Measurements from ENCODE around the gene PLPPR1. TPM values are rescaled to one million over a fixed set of nuclear protein-coding genes. Genes with fewer than 3 reads are reported as not detected.

PLPPR1 gene
- total RNA-seq, 1 experiment from 2014 or later: 2.4 TPM

DNA sequence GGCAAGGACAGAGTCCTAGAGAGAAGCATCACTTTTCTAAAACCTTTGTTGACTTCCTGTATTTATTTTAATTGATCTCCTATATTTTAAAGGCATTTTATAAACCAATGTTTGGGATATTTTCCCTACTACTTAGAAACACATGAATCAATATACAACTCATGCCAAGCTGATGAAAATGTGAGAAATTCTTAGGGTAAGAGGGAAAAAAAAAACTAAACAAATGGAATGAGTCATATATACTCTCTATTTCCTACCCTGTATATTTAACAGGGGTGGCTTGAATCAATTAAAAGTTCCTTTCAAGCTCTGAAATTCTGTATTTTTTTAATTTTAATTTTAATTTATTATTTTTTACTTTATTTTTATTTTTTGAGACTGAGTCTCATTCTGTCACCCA, 336.7 kb downstream of the PLPPR1 start:
- Histone ChIP-seq H3K4me2 (ENCODE audit: insufficient read depth, insufficient read length, low read length) (no peak overlapping the region), H2BK15ac (ENCODE audit: low read depth, low read length) (no peak overlapping the region), H3K9me3 (ENCODE audit: control insufficient read depth, low read depth, low read length) (no peaks in the 10 kb centered on the region), H3K56ac (ENCODE audit: insufficient read length, low read depth, low read length) (no peak overlapping the region), H3K23ac (ENCODE audit: insufficient read length, low read depth, low read length) (no peak overlapping the region), H3K18ac (ENCODE audit: insufficient read length, low read depth, low read length) (no peak overlapping the region), H3K4ac (ENCODE audit: low read depth, low read length) (no peak overlapping the region), H3T11ph (ENCODE audit: low read length) (no peak overlapping the region), H4K8ac (replicated peaks; ENCODE audit: insufficient read length, low read depth, low read length) (no peak overlapping the region), H3K27me3 (ENCODE audit: insufficient read depth, low read length) (no peaks in the 10 kb centered on the region), H4K5ac (ENCODE audit: insufficient read length, low read depth, low read length) (no peak overlapping the region), H3K79me2 (ENCODE audit: insufficient read depth, low read length) (no peaks in the 10 kb centered on the region), H2BK12ac (ENCODE audit: insufficient read length, low read depth, low read length) (no peak overlapping the region), H2BK5ac (ENCODE audit: insufficient read length, low read length) (no peak overlapping the region), H3K79me1 (ENCODE audit: insufficient read depth, low read depth, low read length, poor library complexity, severe bottlenecking) (no peaks in the 10 kb centered on the region), H2AK5ac (ENCODE audit: insufficient read length, low read length) (no peak overlapping the region), H2BK20ac (ENCODE audit: low read depth, low read length, poor library complexity, severe bottlenecking) (no peak overlapping the region), H3K23me2 (ENCODE audit: insufficient read length, low read depth, low read length, poor library complexity, severe bottlenecking) (no peaks in the 10 kb centered on the region), H4K20me1 (ENCODE audit: control insufficient read depth, insufficient read depth, insufficient read length) (no peaks in the 10 kb centered on the region), H2BK120ac (ENCODE audit: low read depth, low read length, poor library complexity, severe bottlenecking) (no peak overlapping the region), H3K27ac (ENCODE audit: insufficient read length, low read depth, low read length) (no peak overlapping the region), H2AFZ (ENCODE audit: low read length) (no peak overlapping the region), H3K14ac (ENCODE audit: insufficient read depth, low read length) (no peak overlapping the region), H3K9ac (ENCODE audit: extremely low read depth, insufficient read length, low read length) (no peak overlapping the region), H3K4me1 (ENCODE audit: insufficient read depth, low read length) (no peaks in the 10 kb centered on the region), H4K91ac (ENCODE audit: insufficient read length, low read depth, low read length) (no peak overlapping the region)
- Mint-ChIP-seq H3K36me3 (ENCODE audit: insufficient read depth in 1 of 3, low read depth in 3 of 3) (no peaks in the 10 kb centered on the region), H3K27ac (no peak overlapping the region), H3K9me3 (no peaks in the 10 kb centered on the region), H3K4me3 (no peak overlapping the region), H3K4me1 (peaks cover 0 to 3% of the 10 kb centered on the region in 2 experiments; a peak in 2 of 4 replicates), H3K27me3 (ENCODE audit: low read depth) (no peaks in the 10 kb centered on the region)
- DNase-seq: no peak
- TF ChIP-seq, protein P1, sequence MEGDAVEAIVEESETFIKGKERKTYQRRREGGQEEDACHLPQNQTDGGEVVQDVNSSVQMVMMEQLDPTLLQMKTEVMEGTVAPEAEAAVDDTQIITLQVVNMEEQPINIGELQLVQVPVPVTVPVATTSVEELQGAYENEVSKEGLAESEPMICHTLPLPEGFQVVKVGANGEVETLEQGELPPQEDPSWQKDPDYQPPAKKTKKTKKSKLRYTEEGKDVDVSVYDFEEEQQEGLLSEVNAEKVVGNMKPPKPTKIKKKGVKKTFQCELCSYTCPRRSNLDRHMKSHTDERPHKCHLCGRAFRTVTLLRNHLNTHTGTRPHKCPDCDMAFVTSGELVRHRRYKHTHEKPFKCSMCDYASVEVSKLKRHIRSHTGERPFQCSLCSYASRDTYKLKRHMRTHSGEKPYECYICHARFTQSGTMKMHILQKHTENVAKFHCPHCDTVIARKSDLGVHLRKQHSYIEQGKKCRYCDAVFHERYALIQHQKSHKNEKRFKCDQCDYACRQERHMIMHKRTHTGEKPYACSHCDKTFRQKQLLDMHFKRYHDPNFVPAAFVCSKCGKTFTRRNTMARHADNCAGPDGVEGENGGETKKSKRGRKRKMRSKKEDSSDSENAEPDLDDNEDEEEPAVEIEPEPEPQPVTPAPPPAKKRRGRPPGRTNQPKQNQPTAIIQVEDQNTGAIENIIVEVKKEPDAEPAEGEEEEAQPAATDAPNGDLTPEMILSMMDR (conservative IDR thresholded peaks at IDR 0.05): no peak
